Astrocyte (in vitro differentiated cells and primary cell): ENCODE data around the gene GALNT6. TPM values are rescaled to one million over a fixed set of nuclear protein-coding genes. Genes with fewer than 3 reads are reported as not detected.
"Not testable (repeated sequence)": the region's sequence is repeated elsewhere in the genome, so short reads cannot be mapped to it uniquely, and the experiment has no call there.

Source experiments
- DNase-seq: peaks from one replicate; pipeline ENCODE4 v3.0.0-alpha.2; 2010; ENCODE audit warnings: low read depth
- FAIRE-seq: peaks from 2 replicates; lab custom pipeline; 2011; peaks lifted over from hg19 to GRCh38; lab: Jason Lieb, UNC
- H2AFZ ChIP-seq: 2 replicates; pipeline ENCODE4 v1.6.0; 2012; ENCODE audit warnings: low read depth, low read length, inconsistent platforms
- H3K27ac ChIP-seq: 2 replicates; pipeline ENCODE4 v1.5.1; 2011; ENCODE audit warnings: low read depth, low read length, inconsistent platforms
- H3K27me3 ChIP-seq: 2 replicates; pipeline ENCODE4 v1.6.0; 2011; ENCODE audit warnings: low read length, inconsistent platforms; ENCODE audit not compliant: insufficient read depth
- H3K36me3 ChIP-seq: 2 replicates; pipeline ENCODE4 v1.5.1; 2011; ENCODE audit warnings: low read length, inconsistent platforms; ENCODE audit not compliant: insufficient read depth
- H3K4me1 ChIP-seq: 2 replicates; pipeline ENCODE4 v1.5.1; 2011; ENCODE audit warnings: low read length, inconsistent platforms; ENCODE audit not compliant: insufficient read depth
- H3K4me2 ChIP-seq: 2 replicates; pipeline ENCODE4 v1.6.0; 2012; ENCODE audit warnings: low read length, inconsistent platforms
- H3K4me3 ChIP-seq: 2 replicates; pipeline ENCODE4 v1.5.1; 2011; ENCODE audit warnings: low read depth, mild to moderate bottlenecking, low read length, inconsistent platforms; ENCODE audit not compliant: insufficient read depth
- H3K79me2 ChIP-seq: 2 replicates; pipeline ENCODE4 v1.6.0; 2012; ENCODE audit warnings: mild to moderate bottlenecking, low read length, inconsistent platforms; ENCODE audit not compliant: insufficient read depth
- H3K9ac ChIP-seq: 2 replicates; pipeline ENCODE4 v1.6.0; 2012; ENCODE audit warnings: mild to moderate bottlenecking, low read length, inconsistent platforms
- H3K9me3 ChIP-seq: 2 replicates; pipeline ENCODE4 v1.5.1; 2012; ENCODE audit warnings: low read depth, mild to moderate bottlenecking, low read length, inconsistent platforms; ENCODE audit not compliant: insufficient read depth
- H4K20me1 ChIP-seq: 2 replicates; pipeline ENCODE4 v1.6.0; 2012; ENCODE audit warnings: low read length, inconsistent platforms; ENCODE audit not compliant: insufficient read depth
- H3K27ac Mint-ChIP-seq: one replicate; pipeline ENCODE4 v1.8.0; 2021; ENCODE audit warnings: mild to moderate bottlenecking, mixed read lengths; ENCODE audit not compliant: unreplicated experiment
- H3K27me3 Mint-ChIP-seq: one replicate; pipeline ENCODE4 v1.8.0; 2021; ENCODE audit warnings: low read depth, mixed read lengths; ENCODE audit not compliant: unreplicated experiment
- H3K36me3 Mint-ChIP-seq: one replicate; pipeline ENCODE4 v1.8.0; 2021; ENCODE audit warnings: low read depth, mixed read lengths; ENCODE audit not compliant: unreplicated experiment
- H3K4me1 Mint-ChIP-seq: one replicate; pipeline ENCODE4 v1.8.0; 2021; ENCODE audit warnings: low read depth, mixed read lengths; ENCODE audit not compliant: unreplicated experiment
- H3K4me3 Mint-ChIP-seq: one replicate; pipeline ENCODE4 v1.8.0; 2021; ENCODE audit warnings: mild to moderate bottlenecking, moderate library complexity, mixed read lengths; ENCODE audit not compliant: unreplicated experiment
- H3K9me3 Mint-ChIP-seq: one replicate; pipeline ENCODE4 v1.8.0; 2021; ENCODE audit warnings: mild to moderate bottlenecking, mixed read lengths; ENCODE audit not compliant: unreplicated experiment
- CTCF ChIP-seq: IDR thresholded peaks from 2 replicates; pipeline ENCODE4 v1.5.1; 2011; ENCODE audit warnings: low read depth, mild to moderate bottlenecking, inconsistent platforms, low read length, moderate library complexity; ENCODE audit not compliant: insufficient read depth
- EZH2 ChIP-seq: IDR thresholded peaks from 2 replicates; pipeline ENCODE4 v1.6.1; 2012; ENCODE audit warnings: mild to moderate bottlenecking, low read length, inconsistent platforms; ENCODE audit not compliant: insufficient read depth
- total RNA-seq: library from RNA; stranded (reverse); gene quantifications from 2 replicates; pipeline ENCODE4 v1.2.1, GENCODE V29; 2021

The GALNT6 gene
- total RNA-seq, 1 donor from 2014 or later = 13.8 TPM

- Histone ChIP-seq H3K79me2 (no peaks in the 10 kb centered on the region), H3K27me3 (no peaks in the 10 kb centered on the region), H3K4me1 (peaks cover 17% of the 10 kb centered on the region), H3K36me3 (no peaks in the 10 kb centered on the region), H3K4me2 (peak overlapping the region; percentile 81), H3K4me3 (peak overlapping the region; percentile 29), H3K27ac (no peak overlapping the region), H4K20me1 (no peaks in the 10 kb centered on the region), H3K9ac (peak overlapping the region; percentile 66), H3K9me3 (no peaks in the 10 kb centered on the region), H2AFZ (peak overlapping the region; percentile 94)
- Mint-ChIP-seq H3K9me3 (no peaks in the 10 kb centered on the region), H3K4me1 (peaks cover 10% of the 10 kb centered on the region), H3K36me3 (no peaks in the 10 kb centered on the region), H3K4me3 (no peak overlapping the region), H3K27me3 (peaks cover 10% of the 10 kb centered on the region), H3K27ac (peak overlapping the region; percentile 35)
- FAIRE-seq (no peak), DNase-seq (peak; percentile 42)
- TF ChIP-seq EZH2 (no peak), CTCF (peak; percentile 100)
Observed at GRCh38 chr12:51341251-51342007, 49.8 kb downstream of the GALNT6 start.

- H2AFZ ChIP-seq = no peak overlapping the region
- Mint-ChIP-seq H3K4me1 (no peaks in the 10 kb centered on the region), H3K4me3 (no peak overlapping the region), H3K27ac (no peak overlapping the region), H3K9me3 (no peaks in the 10 kb centered on the region), H3K27me3 (peaks cover 5% of the 10 kb centered on the region), H3K36me3 (no peaks in the 10 kb centered on the region)
- no peaks in the 10 kb centered on the region for H3K79me2 ChIP-seq
- FAIRE-seq (no peak), DNase-seq (no peak)
- H3K4me1 ChIP-seq = peaks cover 5% of the 10 kb centered on the region
- no peaks in the 10 kb centered on the region for H3K36me3 ChIP-seq
- no peak for TF ChIP-seq CTCF
- no peak overlapping the region for H3K4me2 ChIP-seq
- no peaks in the 10 kb centered on the region for H3K9me3 ChIP-seq
- H3K27ac ChIP-seq = no peak overlapping the region
- H3K4me3 ChIP-seq = no peak overlapping the region
- no peak overlapping the region for H3K9ac ChIP-seq
- H4K20me1 ChIP-seq = no peaks in the 10 kb centered on the region
- no peaks in the 10 kb centered on the region for H3K27me3 ChIP-seq
Observed at GRCh38 chr12:51339750-51340149, 51.5 kb downstream of the GALNT6 start.

- H3K79me2 ChIP-seq, H3K9ac ChIP-seq, H2AFZ ChIP-seq, H3K9me3 Mint-ChIP-seq, H3K9me3 ChIP-seq, H3K27ac Mint-ChIP-seq, H3K4me1 Mint-ChIP-seq, H3K4me1 ChIP-seq, FAIRE-seq, H3K36me3 ChIP-seq, H4K20me1 ChIP-seq, H3K4me3 ChIP-seq, H3K4me2 ChIP-seq, H3K27ac ChIP-seq, H3K36me3 Mint-ChIP-seq, DNase-seq, H3K4me3 Mint-ChIP-seq, H3K27me3 Mint-ChIP-seq, H3K27me3 ChIP-seq: not testable (repeated sequence)
Observed at GRCh38 chr12:51337336-51337735, 53.9 kb downstream of the GALNT6 start.
